IMR-90 (cell line): ENCODE results near the gene HTR1D. TPM values are rescaled to one million over a fixed set of nuclear protein-coding genes. Genes with fewer than 3 reads are reported as not detected.

Source experiments
- ATAC-seq: fragments of 200-7000 bp; cut with Tn5 transposase; 2 replicates; pipeline ENCODE4 v1.9.1; 2020; ENCODE audit warnings: low read depth, mild to moderate bottlenecking, moderate library complexity
- BruUV-seq: library from RNA; stranded (reverse); fragments of 400-500 nt; replicated peaks from 2 replicates; lab custom pipeline; 2021; lab: Mats Ljungman, UMichigan
- CTCF ChIA-PET: fragments of 300-600 bp; formaldehyde crosslinking; extraction: SDS; loops from one replicate; lab custom pipeline; 2021; ENCODE audit warnings: antibody characterized with exemption; lab: Yijun Ruan, JAX
- POLR2A ChIA-PET: fragments of 300-600 bp; sonication (Branson Sonifier 250); formaldehyde crosslinking; loops from one replicate; lab custom pipeline; 2022; ENCODE audit warnings: antibody characterized with exemption; ENCODE audit not compliant: unreplicated experiment; lab: Charles Lee
- DNase-seq: peaks from one replicate; pipeline ENCODE4 v3.0.0; 2013
- H2AFZ ChIP-seq: replicated peaks from 2 replicates; pipeline ENCODE3; 2013; ENCODE audit warnings: low read length, mild to moderate bottlenecking; ENCODE audit not compliant: poor library complexity
- H2AK5ac ChIP-seq: 2 replicates; pipeline ENCODE4 v1.6.1; 2013; ENCODE audit warnings: low read depth, low read length, inconsistent platforms
- H2AK9ac ChIP-seq: replicated peaks from 2 replicates; pipeline ENCODE3; 2013; ENCODE audit warnings: mild to moderate bottlenecking, low read depth, low read length, moderate library complexity; ENCODE audit not compliant: poor library complexity
- H2BK120ac ChIP-seq: 2 replicates; pipeline ENCODE4 v1.6.1; 2013; ENCODE audit warnings: low read depth, low read length, inconsistent platforms
- H2BK15ac ChIP-seq: 3 replicates; pipeline ENCODE4 v1.6.1; 2013; ENCODE audit warnings: low read depth, low read length, inconsistent platforms
- H2BK20ac ChIP-seq: 2 replicates; pipeline ENCODE4 v1.6.1; 2013; ENCODE audit warnings: low read depth, mild to moderate bottlenecking, inconsistent platforms, low read length, moderate library complexity
- H2BK5ac ChIP-seq: 2 replicates; pipeline ENCODE4 v1.6.1; 2013; ENCODE audit warnings: mild to moderate bottlenecking, low read depth, low read length, inconsistent platforms; ENCODE audit not compliant: poor library complexity, severe bottlenecking
- H3K14ac ChIP-seq: replicated peaks from 2 replicates; pipeline ENCODE4 v1.6.1; 2013; ENCODE audit warnings: low read depth, low read length, inconsistent platforms
- H3K18ac ChIP-seq: 2 replicates; pipeline ENCODE4 v1.6.1; 2013; ENCODE audit warnings: low read depth, low read length, control low read depth
- H3K23ac ChIP-seq: 2 replicates; pipeline ENCODE4 v1.6.1; 2013; ENCODE audit warnings: low read depth, low read length, inconsistent platforms
- H3K27ac ChIP-seq: 2 replicates; pipeline ENCODE4 v1.5.1; 2013; ENCODE audit warnings: mild to moderate bottlenecking, control low read depth, low read length; ENCODE audit not compliant: insufficient read depth
- H3K27me3 ChIP-seq: 2 replicates; pipeline ENCODE4 v1.6.1; 2013; ENCODE audit warnings: low read length; ENCODE audit not compliant: control insufficient read depth, insufficient read depth
- H3K36me3 ChIP-seq: 2 replicates; pipeline ENCODE4 v1.6.1; 2013; ENCODE audit warnings: low read length, mixed read lengths; ENCODE audit not compliant: control insufficient read depth, insufficient read depth
- H3K4ac ChIP-seq: 2 replicates; pipeline ENCODE4 v1.6.1; 2013; ENCODE audit warnings: low read depth, low read length, inconsistent platforms
- H3K4me1 ChIP-seq: 2 replicates; pipeline ENCODE4 v1.6.1; 2013; ENCODE audit warnings: low read length, mixed read lengths; ENCODE audit not compliant: control insufficient read depth, insufficient read depth
- H3K4me2 ChIP-seq: 2 replicates; pipeline ENCODE4 v1.6.1; 2013; ENCODE audit warnings: low read depth, mild to moderate bottlenecking, control low read depth, low read length, moderate library complexity
- H3K4me3 ChIP-seq: 2 replicates; pipeline ENCODE4 v1.5.1; 2013; ENCODE audit warnings: low read depth, mild to moderate bottlenecking, control low read depth, low read length, moderate library complexity; ENCODE audit not compliant: insufficient read depth
- H3K56ac ChIP-seq: 2 replicates; pipeline ENCODE4 v1.6.1; 2013; ENCODE audit warnings: low read length, inconsistent platforms; ENCODE audit not compliant: insufficient read depth; ENCODE audit errors: extremely low read depth
- H3K79me1 ChIP-seq, 2 experiments: 2 replicates each; pipeline ENCODE4 v1.6.1; 2013; ENCODE audit warnings: low read length in 2 of 2, inconsistent platforms in 1 of 2, low read depth in 1 of 2
- H3K9ac ChIP-seq: 2 replicates; pipeline ENCODE4 v1.6.1; 2013; ENCODE audit warnings: low read depth, low read length, control low read depth
- H3K9me1 ChIP-seq: 2 replicates; pipeline ENCODE4 v1.6.1; 2013; ENCODE audit warnings: low read length, inconsistent platforms; ENCODE audit not compliant: insufficient read depth
- H3K9me3 ChIP-seq: 2 replicates; pipeline ENCODE4 v1.6.1; 2013; ENCODE audit warnings: low read length; ENCODE audit not compliant: control insufficient read depth, insufficient read depth
- H4K20me1 ChIP-seq: 2 replicates; pipeline ENCODE4 v1.6.1; 2013; ENCODE audit warnings: low read length, inconsistent platforms; ENCODE audit not compliant: insufficient read depth
- H4K5ac ChIP-seq: 2 replicates; pipeline ENCODE4 v1.6.1; 2013; ENCODE audit warnings: mild to moderate bottlenecking, low read depth, low read length, control low read depth
- H4K8ac ChIP-seq, 2 experiments: 2 replicates each; pipeline ENCODE4 v1.6.1; 2013; ENCODE audit warnings: low read depth in 2 of 2, low read length in 2 of 2, control low read depth in 1 of 2, inconsistent platforms in 1 of 2
- H4K91ac ChIP-seq: 2 replicates; pipeline ENCODE4 v1.6.1; 2013; ENCODE audit warnings: low read depth, low read length, inconsistent platforms; ENCODE audit not compliant: insufficient read depth
- BHLHE40 ChIP-seq: fragments of 150-350 bp; IDR thresholded peaks from 2 replicates; pipeline ENCODE4 v1.6.1; 2016; ENCODE audit warnings: mild to moderate bottlenecking, low read depth, low read length
- CHD1 ChIP-seq: IDR thresholded peaks from 2 replicates; pipeline ENCODE4 v1.6.1; 2012; ENCODE audit warnings: low read depth, low read length, improper control_type of control experiment
- CTCF ChIP-seq: conservative IDR thresholded peaks from 2 replicates; pipeline ENCODE4 v1.5.1; 2012; ENCODE audit warnings: mild to moderate bottlenecking, low read depth, low read length, improper control_type of control experiment
- ELK1 ChIP-seq: fragments of 150-350 bp; IDR thresholded peaks from 2 replicates; pipeline ENCODE4 v1.6.1; 2016; ENCODE audit warnings: low read depth, mild to moderate bottlenecking, low read length, moderate library complexity, borderline replicate concordance
- MAFK ChIP-seq: IDR thresholded peaks from 2 replicates; pipeline ENCODE4 v1.6.1; 2012; ENCODE audit warnings: low read depth, low read length, improper control_type of control experiment
- MAZ ChIP-seq: IDR thresholded peaks from 2 replicates; pipeline ENCODE4 v1.6.1; 2012; ENCODE audit warnings: low read depth, mild to moderate bottlenecking, low read length, improper control_type of control experiment, moderate library complexity, borderline replicate concordance
- MXI1 ChIP-seq: IDR thresholded peaks from 2 replicates; pipeline ENCODE4 v1.6.1; 2012; ENCODE audit warnings: low read depth, mild to moderate bottlenecking, low read length, moderate library complexity, borderline replicate concordance
- NFE2L2 ChIP-seq: fragments of 150-350 bp; IDR thresholded peaks from 2 replicates; pipeline ENCODE4 v1.6.1; 2016; ENCODE audit warnings: low read depth, mild to moderate bottlenecking, low read length
- POLR2A ChIP-seq: IDR thresholded peaks from 2 replicates; pipeline ENCODE4 v1.6.1; 2012; ENCODE audit warnings: mild to moderate bottlenecking, low read depth, low read length
- RAD21 ChIP-seq: IDR thresholded peaks from 2 replicates; pipeline ENCODE4 v1.6.1; 2012; ENCODE audit warnings: low read length, improper control_type of control experiment
- RCOR1 ChIP-seq: IDR thresholded peaks from 2 replicates; pipeline ENCODE4 v1.6.1; 2012; ENCODE audit warnings: mild to moderate bottlenecking, low read length, improper control_type of control experiment; ENCODE audit not compliant: insufficient replicate concordance
- RFX5 ChIP-seq: IDR thresholded peaks from 2 replicates; pipeline ENCODE4 v1.8.0; 2012; ENCODE audit warnings: low read depth, mild to moderate bottlenecking, low read length, moderate library complexity
- USF2 ChIP-seq: fragments of 150-350 bp; IDR thresholded peaks from 2 replicates; pipeline ENCODE4 v1.6.1; 2017; ENCODE audit warnings: mild to moderate bottlenecking, antibody characterized with exemption, low read length, low read depth
- WGBS, 2 experiments: methylation state at CpG; one replicate each; pipeline versions ENCODE4 v1.1.5 to v1.1.7; 2013; ENCODE audit warnings: missing lambda C conversion rate in 2 of 2; ENCODE audit not compliant: insufficient read length in 1 of 2; ENCODE audit errors: extremely low coverage in 2 of 2; 5-methylcytosine and 5-hydroxymethylcytosine counted together
- dilution Hi-C: fragments of 300-500 bp; cut with HindIII; formaldehyde crosslinking; loops from one replicate; pipeline ENCODE4 v1.14.3; 2018; ENCODE audit warnings: low sequenced_read_pairs; ENCODE audit not compliant: unreplicated experiment
- in situ Hi-C: fragments of 300-500 bp; cut with MboI; formaldehyde crosslinking; loops from 3 replicates; pipeline ENCODE4 v1.14.3; 2019; ENCODE audit warnings: low sequenced_read_pairs, inconsistent platforms, mixed read lengths
- intact Hi-C: fragments of 100-400 bp; cut with micrococcal nuclease; formaldehyde crosslinking; loops from 2 replicates; pipeline ENCODE4 v1.10.0; 2022
- polyA plus RNA-seq, 3 experiments: library from polyadenylated mRNA; depleted of rRNA; stranded (reverse); fragments of >200 nt; gene quantifications; 2 replicates each; pipeline ENCODE4 v1.2.3, GENCODE V29; 2012; ENCODE audit warnings: low replicate concordance in 1 of 3
- total RNA-seq: library from RNA; depleted of rRNA; stranded (reverse); fragments of >200 nt; gene quantifications from 2 replicates; pipeline ENCODE4 v1.2.3, GENCODE V29; 2012

HTR1D gene
- total and polyA plus RNA-seq, 2 of the 4 experiments (the other 2 are of a cell fraction) = 0.03 to 0.18 TPM

- no CpG with 5 or more reads among the region's 10 CpGs for WGBS, 2 experiments
- H2AFZ ChIP-seq = peak overlapping the region; percentile 85
- in situ Hi-C loops = loop anchor here (5.0 kb wide), 1 partner anchor 93 kb away; no protein-coding TSS in a partner anchor
- TF ChIP-seq RCOR1 (no peak), RAD21 (peak; percentile 83), MAFK (no peak), MXI1 (no peak), BHLHE40 (no peak), CHD1 (no peak), NFE2L2 (no peak), CTCF (peak; percentile 72), ELK1 (no peak), RFX5 (no peak), USF2 (no peak), POLR2A (no peak), MAZ (no peak)
Measured at GRCh38 chr1:23184212-23184934, 32.9 kb downstream of the HTR1D start.

More at GRCh38 chr1:23184212-23184934, 32.9 kb downstream of the HTR1D start:
- H3K23ac ChIP-seq = peak overlapping the region; percentile 34; the same call in 1 of the 2 replicates
- DNase-seq (peak; percentile 41), ATAC-seq (peak; percentile 51; the same call in 1 of the 2 replicates)
- H4K5ac ChIP-seq = no peak overlapping the region
- dilution Hi-C loops (no loop called here), intact Hi-C loops (loop anchor here (1.0 to 10.0 kb wide), 3 partner anchors 86 to 350 kb away; partner anchors contain the start of gene E2F2)
- H3K4me3 ChIP-seq = no peak overlapping the region
- H3K4me2 ChIP-seq = peak overlapping the region; percentile 67; the same call in 1 of the 2 replicates
- H3K4ac ChIP-seq = peak overlapping the region; percentile 66; the same call in 1 of the 2 replicates
- H2BK20ac ChIP-seq = peak overlapping the region; percentile 48
- 0 out of 2 replicates have a peak, but pooled peaks cover 4% of the 10 kb centered on the region for H3K4me1 ChIP-seq
- H3K18ac ChIP-seq = no peak overlapping the region
- H2BK5ac ChIP-seq = no peak overlapping the region
- no peak overlapping the region for H3K27ac ChIP-seq
- no peaks in the 10 kb centered on the region for H3K36me3 ChIP-seq
- no peak overlapping the region for H3K56ac ChIP-seq
- H4K91ac ChIP-seq = no peak overlapping the region
- H3K27me3 ChIP-seq = no peaks in the 10 kb centered on the region
- CTCF ChIA-PET = interaction anchor here (0.6 to 3.7 kb wide), 20 partner anchors 10 to 313 kb away, joined by 3 to 32 read pairs (median 4); partner anchors contain the start of gene LACTBL1
- H3K79me1 ChIP-seq = no peaks in the 10 kb centered on the region
- no peak overlapping the region for H3K9ac ChIP-seq
- H4K8ac ChIP-seq = peak overlapping the region in 1 of 2 experiments; percentile 41; a peak in 1 of 4 replicates
- POLR2A ChIA-PET = interaction anchor here (0.7 kb wide), 1 partner anchor 46 kb away, joined by 3 read pairs; no protein-coding TSS in a partner anchor
- H3K9me3 ChIP-seq = no peaks in the 10 kb centered on the region
- H3K14ac ChIP-seq = 0 out of 2 replicates have a peak overlapping the region, but pooled peaks have one; percentile 15
- 0 out of 3 replicates have a peak overlapping the region, but pooled peaks have one; percentile 27 for H2BK15ac ChIP-seq
- H3K9me1 ChIP-seq = peaks cover 2% of the 10 kb centered on the region; the same call in 1 of the 2 replicates
- H2AK9ac ChIP-seq = no peak overlapping the region
- peak overlapping the region; percentile 1; the same call in 1 of the 2 replicates for H2AK5ac ChIP-seq
- peak overlapping the region; percentile 41; the same call in 1 of the 2 replicates for H2BK120ac ChIP-seq
- H4K20me1 ChIP-seq = no peaks in the 10 kb centered on the region
- BruUV-seq = no TSS peak
